Panc1 (cell line): Measurements from ENCODE around the gene SERTAD3. TPM values are rescaled to one million over a fixed set of nuclear protein-coding genes. Genes with fewer than 3 reads are reported as not detected.
A peak's percentile ranks its signal among the peaks of the same experiment; 100 is the strongest.

ENCODE experiments used
- ATAC-seq: fragments of 200-7000 bp; cut with Tn5 transposase; 2 replicates; pipeline ENCODE4 v1.9.1; 2020; ENCODE audit warnings: mild to moderate bottlenecking, moderate library complexity
- BruUV-seq: library from RNA; stranded (reverse); fragments of 400-500 nt; replicated peaks from 2 replicates; lab custom pipeline; 2021; lab: Mats Ljungman, UMichigan
- CTCF ChIA-PET: fragments of 300-600 bp; sonication (Branson Sonifier 250); formaldehyde crosslinking; loops from one replicate; lab custom pipeline; 2022; ENCODE audit warnings: antibody characterized with exemption; lab: Charles Lee
- POLR2A ChIA-PET: fragments of 300-600 bp; sonication (Branson Sonifier 250); formaldehyde crosslinking; loops from one replicate; lab custom pipeline; 2022; ENCODE audit warnings: antibody characterized with exemption; lab: Charles Lee
- DNase-seq: peaks from one replicate; pipeline ENCODE4 v3.0.0-alpha.2; 2010; ENCODE audit warnings: low read depth, low spot score
- H3K27ac ChIP-seq: 2 replicates; pipeline ENCODE4 v1.5.1; 2011; ENCODE audit warnings: mild to moderate bottlenecking, low read length, inconsistent platforms
- H3K27me3 ChIP-seq: fragments of 200-500 bp; sonication (Bioruptor generic); 2 replicates; pipeline ENCODE4 v1.6.0; 2014; ENCODE audit warnings: low read length, inconsistent platforms; ENCODE audit not compliant: control insufficient read depth, insufficient read depth
- H3K36me3 ChIP-seq: fragments of 200-500 bp; sonication (Bioruptor generic); 2 replicates; pipeline ENCODE4 v1.5.1; 2014; ENCODE audit warnings: inconsistent platforms, mild to moderate bottlenecking, low read length, moderate library complexity; ENCODE audit not compliant: control insufficient read depth, insufficient read depth
- H3K4me1 ChIP-seq: 2 replicates; pipeline ENCODE4 v1.5.1; 2011; ENCODE audit warnings: inconsistent platforms, mild to moderate bottlenecking, low read length, moderate library complexity; ENCODE audit not compliant: control insufficient read depth, insufficient read depth
- H3K4me3 ChIP-seq, 2 experiments: 2 replicates each; pipeline ENCODE4 v1.5.1; 2011 to 2012; ENCODE audit warnings: low read depth in 2 of 2, low read length in 2 of 2, mild to moderate bottlenecking in 2 of 2, inconsistent platforms in 1 of 2, moderate library complexity in 1 of 2
- H3K9me3 ChIP-seq: fragments of 200-500 bp; sonication (Bioruptor generic); 2 replicates; pipeline ENCODE4 v1.5.1; 2014; ENCODE audit warnings: low read depth, mild to moderate bottlenecking, inconsistent platforms, low read length, moderate library complexity; ENCODE audit not compliant: control insufficient read depth, insufficient read depth
- POLR2AphosphoS5 ChIP-seq: IDR thresholded peaks from 2 replicates; pipeline ENCODE4 v1.6.1; 2012; ENCODE audit warnings: mild to moderate bottlenecking, low read depth, low read length, moderate library complexity
- SIN3A ChIP-seq: IDR thresholded peaks from 2 replicates; pipeline ENCODE4 v1.6.1; 2012; ENCODE audit warnings: low read depth, mild to moderate bottlenecking, low read length, moderate library complexity, borderline replicate concordance; ENCODE audit not compliant: insufficient read depth
- TCF7L2 ChIP-seq: IDR thresholded peaks from 2 replicates; pipeline ENCODE4 v1.6.1; 2011; ENCODE audit warnings: mild to moderate bottlenecking, low read depth, low read length, inconsistent platforms
- in situ Hi-C: cut with HindIII; loops from 2 replicates; pipeline ENCODE4 v1.10.0; 2016; ENCODE audit warnings: low sequenced_read_pairs, low pct_unique_long_range_greater_than_20kb
- intact Hi-C: fragments of 100-400 bp; cut with micrococcal nuclease; formaldehyde crosslinking; loops from one replicate; pipeline ENCODE4 v1.10.0; 2022; ENCODE audit not compliant: unreplicated experiment
- total RNA-seq: library from RNA; stranded (reverse); gene quantifications from one replicate; pipeline ENCODE4 v1.2.1, GENCODE V29; 2021; ENCODE audit not compliant: unreplicated experiment
- TF ChIP-seq, protein P1 (sequence below), 2 experiments: IDR thresholded peaks; 2 replicates each; pipeline ENCODE4 v1.6.1; 2011 to 2012; ENCODE audit warnings: low read depth in 2 of 2, control low read depth in 1 of 2, low read length in 1 of 2, mild to moderate bottlenecking in 1 of 2, moderate library complexity in 1 of 2; ENCODE audit not compliant: insufficient read depth in 1 of 2
- TF ChIP-seq, protein P2 (sequence below): fragments of 450-650 bp; IDR thresholded peaks from 2 replicates; pipeline ENCODE4 v1.5.1; 2017; ENCODE audit warnings: mild to moderate bottlenecking

The SERTAD3 gene
- total RNA-seq, 1 experiment from 2014 or later = 35.7 TPM

DNA sequence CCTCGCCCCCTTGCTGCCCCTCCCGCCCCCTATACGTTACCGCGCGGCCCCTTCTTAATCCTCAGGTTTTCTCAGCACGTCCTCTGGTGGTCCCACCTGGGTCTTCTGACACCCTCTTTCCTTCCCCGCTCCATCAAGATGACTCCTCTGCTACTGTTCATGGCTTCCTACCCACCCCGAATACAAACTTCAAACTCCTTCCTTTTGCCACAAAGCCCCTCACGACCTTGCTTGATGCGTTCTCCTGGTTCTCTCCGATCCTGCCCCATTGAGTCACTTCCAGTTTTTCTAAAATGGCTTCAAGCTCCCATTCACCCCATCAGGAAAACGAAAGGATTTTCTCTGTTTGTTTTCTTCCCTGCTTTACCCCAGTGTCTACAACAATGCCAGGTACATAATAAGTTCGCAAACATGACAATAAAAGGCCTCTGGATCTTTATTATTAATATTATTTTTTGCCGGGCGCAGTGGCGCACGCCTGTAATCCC lies 734 bp upstream of the SERTAD3 start:
- Histone ChIP-seq H3K27me3 (no peaks in the 10 kb centered on the region), H3K9me3 (no peaks in the 10 kb centered on the region), H3K4me3 (peak overlapping the region; percentile 74 to 100), H3K36me3 (peaks cover 7% of the 10 kb centered on the region), H3K4me1 (peaks cover 9% of the 10 kb centered on the region), H3K27ac (peak overlapping the region; percentile 89)
- TF ChIP-seq, protein P1, sequence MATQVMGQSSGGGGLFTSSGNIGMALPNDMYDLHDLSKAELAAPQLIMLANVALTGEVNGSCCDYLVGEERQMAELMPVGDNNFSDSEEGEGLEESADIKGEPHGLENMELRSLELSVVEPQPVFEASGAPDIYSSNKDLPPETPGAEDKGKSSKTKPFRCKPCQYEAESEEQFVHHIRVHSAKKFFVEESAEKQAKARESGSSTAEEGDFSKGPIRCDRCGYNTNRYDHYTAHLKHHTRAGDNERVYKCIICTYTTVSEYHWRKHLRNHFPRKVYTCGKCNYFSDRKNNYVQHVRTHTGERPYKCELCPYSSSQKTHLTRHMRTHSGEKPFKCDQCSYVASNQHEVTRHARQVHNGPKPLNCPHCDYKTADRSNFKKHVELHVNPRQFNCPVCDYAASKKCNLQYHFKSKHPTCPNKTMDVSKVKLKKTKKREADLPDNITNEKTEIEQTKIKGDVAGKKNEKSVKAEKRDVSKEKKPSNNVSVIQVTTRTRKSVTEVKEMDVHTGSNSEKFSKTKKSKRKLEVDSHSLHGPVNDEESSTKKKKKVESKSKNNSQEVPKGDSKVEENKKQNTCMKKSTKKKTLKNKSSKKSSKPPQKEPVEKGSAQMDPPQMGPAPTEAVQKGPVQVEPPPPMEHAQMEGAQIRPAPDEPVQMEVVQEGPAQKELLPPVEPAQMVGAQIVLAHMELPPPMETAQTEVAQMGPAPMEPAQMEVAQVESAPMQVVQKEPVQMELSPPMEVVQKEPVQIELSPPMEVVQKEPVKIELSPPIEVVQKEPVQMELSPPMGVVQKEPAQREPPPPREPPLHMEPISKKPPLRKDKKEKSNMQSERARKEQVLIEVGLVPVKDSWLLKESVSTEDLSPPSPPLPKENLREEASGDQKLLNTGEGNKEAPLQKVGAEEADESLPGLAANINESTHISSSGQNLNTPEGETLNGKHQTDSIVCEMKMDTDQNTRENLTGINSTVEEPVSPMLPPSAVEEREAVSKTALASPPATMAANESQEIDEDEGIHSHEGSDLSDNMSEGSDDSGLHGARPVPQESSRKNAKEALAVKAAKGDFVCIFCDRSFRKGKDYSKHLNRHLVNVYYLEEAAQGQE (IDR thresholded peaks at IDR 0.05; ENCODE audit: insufficient read depth in 1 of 2, low read depth in 2 of 2, low read length in 1 of 2) = no peak
- TF ChIP-seq, protein P2, sequence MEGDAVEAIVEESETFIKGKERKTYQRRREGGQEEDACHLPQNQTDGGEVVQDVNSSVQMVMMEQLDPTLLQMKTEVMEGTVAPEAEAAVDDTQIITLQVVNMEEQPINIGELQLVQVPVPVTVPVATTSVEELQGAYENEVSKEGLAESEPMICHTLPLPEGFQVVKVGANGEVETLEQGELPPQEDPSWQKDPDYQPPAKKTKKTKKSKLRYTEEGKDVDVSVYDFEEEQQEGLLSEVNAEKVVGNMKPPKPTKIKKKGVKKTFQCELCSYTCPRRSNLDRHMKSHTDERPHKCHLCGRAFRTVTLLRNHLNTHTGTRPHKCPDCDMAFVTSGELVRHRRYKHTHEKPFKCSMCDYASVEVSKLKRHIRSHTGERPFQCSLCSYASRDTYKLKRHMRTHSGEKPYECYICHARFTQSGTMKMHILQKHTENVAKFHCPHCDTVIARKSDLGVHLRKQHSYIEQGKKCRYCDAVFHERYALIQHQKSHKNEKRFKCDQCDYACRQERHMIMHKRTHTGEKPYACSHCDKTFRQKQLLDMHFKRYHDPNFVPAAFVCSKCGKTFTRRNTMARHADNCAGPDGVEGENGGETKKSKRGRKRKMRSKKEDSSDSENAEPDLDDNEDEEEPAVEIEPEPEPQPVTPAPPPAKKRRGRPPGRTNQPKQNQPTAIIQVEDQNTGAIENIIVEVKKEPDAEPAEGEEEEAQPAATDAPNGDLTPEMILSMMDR = no peak
- no peak for TF ChIP-seq POLR2AphosphoS5
- TF ChIP-seq TCF7L2 = no peak
- TF ChIP-seq SIN3A = no peak
- CTCF ChIA-PET = no interaction called here
- no peak for DNase-seq
- in situ Hi-C loops (no loop called here), intact Hi-C loops (loop anchor here (5.0 kb wide), 1 partner anchor 138 kb away; no protein-coding TSS in a partner anchor)
- no TSS peak for BruUV-seq
- POLR2A ChIA-PET = no interaction called here
- ATAC-seq = no peak

DNA sequence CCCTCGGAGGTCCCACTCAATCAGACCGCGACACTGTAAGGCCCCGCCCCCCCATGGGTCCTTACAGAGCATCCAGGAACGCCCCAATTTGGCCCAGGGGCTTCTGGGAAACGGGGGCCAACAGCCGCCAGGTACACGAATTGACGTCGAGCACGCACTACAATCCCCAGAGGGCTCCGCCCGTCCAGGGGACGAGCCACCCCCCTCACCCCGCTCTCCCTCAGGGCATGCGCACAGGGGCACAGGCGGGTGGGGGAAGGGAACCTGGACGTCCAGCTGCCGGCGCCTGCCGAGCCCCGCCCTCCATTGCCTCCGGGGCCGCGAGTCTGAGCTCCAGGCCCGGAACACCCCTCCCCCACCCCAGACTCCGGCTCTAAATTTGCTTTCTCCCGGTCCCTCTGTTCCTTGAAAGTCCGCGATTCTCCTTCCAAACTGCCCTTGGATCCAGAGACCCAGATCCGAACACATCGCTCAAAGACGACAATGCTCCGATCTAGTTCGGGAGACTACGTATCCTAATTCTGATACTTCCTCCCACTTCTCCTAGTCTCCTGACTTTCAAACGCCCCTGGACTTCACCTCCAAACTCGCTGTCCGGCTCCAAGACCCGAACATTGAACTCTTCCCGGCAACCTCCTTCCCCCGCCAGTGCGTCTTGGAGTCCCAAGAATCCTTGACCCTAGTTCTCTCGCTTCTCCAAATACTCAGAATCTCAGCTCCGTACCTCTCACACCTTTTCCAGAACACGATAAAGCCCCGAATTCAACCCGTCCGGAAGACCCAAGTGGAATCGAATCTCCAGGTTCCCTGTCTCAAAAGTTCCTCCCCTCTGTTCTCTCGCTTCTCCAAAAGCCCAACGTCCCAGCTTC lies 770 bp downstream of the SERTAD3 start:
- intact Hi-C loops (loop anchor here (5.0 kb wide), 1 partner anchor 136 kb away; no protein-coding TSS in a partner anchor), in situ Hi-C loops (no loop called here)
- ChIA-PET CTCF (interaction anchor here (0.6 kb wide), 1 partner anchor 159 kb away, joined by 3 read pairs; no protein-coding TSS in a partner anchor), POLR2A (no interaction called here)
- Histone ChIP-seq H3K4me3 (peak overlapping the region; percentile 74 to 100), H3K36me3 (peaks cover 7% of the 10 kb centered on the region), H3K27ac (peak overlapping the region; percentile 87), H3K9me3 (no peaks in the 10 kb centered on the region), H3K4me1 (peaks cover 9% of the 10 kb centered on the region), H3K27me3 (no peaks in the 10 kb centered on the region)
- TF ChIP-seq SIN3A = 0 out of 2 replicates have a peak, but pooled peaks have one; percentile 52
- TF ChIP-seq, protein P1 (IDR thresholded peaks at IDR 0.05; ENCODE audit: insufficient read depth in 1 of 2, low read depth in 2 of 2, low read length in 1 of 2) = no peak
- TF ChIP-seq, protein P2 = no peak
- no peak for TF ChIP-seq TCF7L2
- TF ChIP-seq POLR2AphosphoS5 = 0 out of 2 replicates have a peak, but pooled peaks have one; percentile 66
- DNase-seq = peak; percentile 93
- ATAC-seq = peak; percentile 88
- TSS peak; percentile 93 for BruUV-seq
